ENCODE data around the gene ATP5F1D.
"Not testable (repeated sequence)": the region's sequence is repeated elsewhere in the genome, so short reads cannot be mapped to it uniquely, and the experiment has no call there.

The ATP5F1D gene

DNA sequence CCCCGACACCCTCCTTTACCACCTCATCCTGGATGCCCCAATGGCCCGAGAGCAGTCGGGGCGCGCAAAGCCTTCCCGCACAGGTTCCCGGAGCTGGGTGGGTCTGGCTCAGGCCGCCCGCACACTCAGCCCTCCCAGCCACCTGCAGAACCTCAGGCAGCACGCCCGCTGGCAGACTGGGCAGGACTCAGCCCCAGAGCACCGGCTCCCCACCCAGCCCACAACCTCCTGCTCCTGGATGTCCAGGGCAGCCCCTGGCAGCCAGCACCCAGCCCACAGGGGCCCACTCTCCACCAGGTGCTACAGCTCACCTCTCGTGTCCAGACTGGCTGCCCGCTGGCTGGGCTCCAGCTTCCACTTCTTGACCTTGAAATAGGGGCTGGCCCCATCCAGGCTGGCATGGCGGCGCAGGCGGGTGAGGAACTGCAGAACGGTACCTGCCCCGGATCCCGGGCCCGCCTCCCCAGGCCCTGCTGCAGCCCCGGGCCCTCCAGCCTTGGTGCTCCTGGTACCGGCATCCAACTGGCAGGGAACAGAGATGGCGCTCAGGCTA lies 8.4 kb upstream of the ATP5F1D start:
- no peak for DNase-seq

DNA sequence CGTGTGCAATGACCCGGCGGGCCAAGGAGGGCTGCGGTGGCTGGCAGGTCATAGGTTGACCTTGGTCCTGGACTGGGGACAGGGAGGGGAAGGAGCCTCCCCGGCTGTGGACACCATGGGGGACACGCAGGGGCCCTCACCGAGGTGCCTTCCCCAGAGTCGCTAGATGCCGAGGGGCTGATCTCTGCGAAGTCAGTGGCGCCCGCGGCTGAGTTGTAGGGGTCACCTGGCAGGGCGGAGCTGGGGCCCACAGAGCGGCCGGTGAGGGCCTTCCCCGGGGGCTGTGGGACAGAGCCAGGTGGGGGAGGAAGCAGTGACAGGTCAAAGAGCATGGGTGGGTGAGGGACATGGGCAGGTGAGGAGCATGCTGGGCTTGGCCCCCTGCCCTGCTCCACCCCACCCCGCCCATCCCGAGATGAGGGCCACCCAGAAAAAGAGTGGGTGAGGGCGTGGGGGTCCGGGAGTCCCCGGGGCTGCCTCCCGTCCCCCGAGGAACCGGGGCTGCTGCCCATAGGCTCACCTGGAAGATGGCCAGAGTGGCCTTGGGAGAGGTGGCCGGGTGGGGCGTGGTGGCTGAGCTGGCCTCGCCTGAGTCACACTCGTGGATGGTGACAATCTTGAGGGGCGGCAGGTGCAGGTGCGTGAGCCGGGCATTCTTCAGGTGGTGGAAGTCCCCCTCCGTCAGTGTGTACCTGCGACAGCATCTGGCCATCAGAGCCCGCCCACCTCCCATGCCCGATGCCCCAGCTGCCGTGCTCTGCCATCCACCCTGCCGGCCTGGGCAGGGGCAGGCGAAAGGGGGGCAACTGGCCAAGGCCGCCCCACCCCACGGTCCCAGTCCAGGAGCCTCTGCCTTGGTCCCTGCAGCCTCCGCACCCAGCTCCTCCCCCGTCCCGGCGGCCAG lies 7.2 kb upstream of the ATP5F1D start:
- no peak for DNase-seq

DNA sequence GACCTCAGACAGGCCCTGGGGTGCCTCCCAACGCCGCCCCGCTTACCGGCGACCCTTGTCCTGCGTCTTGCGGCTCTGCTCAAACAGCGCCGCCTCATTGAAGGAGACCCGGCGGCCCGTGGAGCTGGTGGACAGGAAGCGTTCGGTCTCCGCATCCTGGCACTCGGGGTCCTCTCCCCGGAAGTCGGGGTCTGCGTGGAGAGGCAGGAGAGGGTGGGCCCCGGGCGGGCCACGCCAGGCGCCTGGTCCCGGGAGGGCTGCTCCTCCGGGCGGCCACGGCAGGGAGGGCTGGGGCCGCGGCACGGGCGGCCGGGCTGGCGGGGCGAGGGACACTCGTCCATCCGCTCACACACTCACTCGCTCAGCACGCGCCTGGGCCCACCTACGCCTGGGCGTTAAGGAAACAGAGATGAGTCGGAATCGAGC lies 6.6 kb upstream of the ATP5F1D start:
- no peak for DNase-seq

DNA sequence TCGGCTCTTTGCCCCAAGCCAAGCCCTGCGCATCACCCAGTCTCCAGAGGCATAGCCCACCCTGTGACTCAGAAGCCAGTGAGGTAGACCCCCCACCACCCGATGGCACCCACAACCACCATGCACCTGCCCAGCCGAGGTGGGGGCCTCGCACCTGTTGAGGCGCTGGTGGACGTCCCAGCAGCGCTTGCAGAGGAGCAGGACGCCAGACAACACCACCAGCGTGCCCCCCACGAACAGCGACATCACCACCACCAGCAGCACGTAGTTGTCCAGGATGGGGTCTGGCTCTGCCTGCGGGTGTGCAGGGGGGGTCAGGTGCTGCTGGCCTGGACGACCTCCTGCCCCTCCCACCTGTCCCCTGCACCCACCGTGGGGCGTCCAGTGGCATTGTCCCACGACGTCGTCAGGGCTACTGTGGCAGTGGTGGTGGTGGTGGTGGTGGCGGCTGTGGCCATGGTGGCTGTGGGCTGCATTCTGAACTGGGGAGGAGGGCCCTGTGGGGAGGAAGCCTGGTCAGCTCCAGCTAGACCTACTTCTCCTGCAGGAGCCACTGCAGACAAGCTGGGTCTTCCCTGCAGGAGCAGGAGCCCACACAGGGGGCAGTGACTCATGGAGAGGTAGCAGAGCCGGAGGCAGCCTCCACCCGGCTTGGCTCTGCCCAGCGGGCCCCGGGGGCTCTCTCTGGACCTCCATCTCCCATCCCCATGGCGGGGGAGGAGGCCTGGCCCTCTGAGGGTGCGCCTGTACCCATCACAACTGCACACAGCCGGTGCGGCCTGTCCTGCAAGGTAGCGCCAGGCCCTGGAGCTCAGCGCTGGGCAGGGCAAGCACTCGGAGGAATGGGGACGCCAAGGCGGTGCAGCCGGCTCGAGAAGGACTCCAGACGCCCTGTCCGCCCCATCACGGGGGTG lies 5.7 kb upstream of the ATP5F1D start:
- DNase-seq, result no peak

DNA sequence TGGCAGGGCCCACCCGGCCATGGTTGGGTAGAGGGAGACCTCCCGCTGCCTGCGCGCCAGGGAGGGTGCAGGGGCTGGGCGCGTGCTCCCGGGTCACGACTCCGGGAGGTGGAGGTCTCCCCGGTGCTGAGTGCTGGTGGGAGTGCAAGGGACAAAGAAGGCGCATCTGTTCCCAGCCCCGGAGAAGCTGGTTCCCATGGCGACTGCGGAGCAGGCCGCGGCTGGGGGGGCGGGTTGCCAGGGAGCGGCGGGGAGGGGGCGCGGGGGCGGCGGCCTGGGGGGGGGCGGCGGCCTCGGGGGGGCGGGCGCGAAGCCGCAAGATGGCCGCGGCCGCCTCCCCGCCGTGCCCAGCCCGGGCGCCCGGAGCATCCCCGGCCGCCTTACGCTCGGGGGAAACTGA lies 5.0 kb upstream of the ATP5F1D start:
- DNase-seq, result no peak

DNA sequence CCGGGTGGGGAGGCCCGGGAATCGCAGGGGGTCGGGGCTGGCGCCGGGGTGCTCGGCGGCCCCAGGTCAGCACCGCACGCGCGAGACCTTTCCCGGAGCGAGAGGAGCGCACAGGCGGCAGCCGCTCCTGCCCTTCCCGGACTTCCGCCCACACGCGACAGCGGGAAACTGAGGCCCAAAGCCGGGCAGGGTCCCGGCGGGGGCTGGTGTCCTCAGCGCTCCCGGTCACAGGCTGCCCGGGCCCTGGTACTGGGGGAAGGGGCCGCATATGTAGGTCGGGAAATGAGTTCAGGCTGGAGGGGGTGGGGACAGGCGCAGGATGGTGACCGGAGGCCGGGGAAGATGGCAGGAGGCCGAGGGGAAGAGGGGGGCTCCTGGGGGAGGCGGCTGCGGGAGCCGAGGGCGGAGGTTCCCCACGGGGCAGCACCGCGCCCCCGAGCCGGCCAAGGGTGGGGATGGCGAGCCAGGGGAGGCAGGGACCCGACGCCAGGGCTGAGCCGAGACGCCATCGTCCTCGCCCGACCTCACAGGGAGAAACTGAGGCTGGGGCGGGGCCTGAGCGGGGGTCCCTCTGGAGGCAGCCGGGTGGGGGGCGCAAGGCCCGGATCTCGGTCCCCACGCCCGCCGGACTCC lies 4.4 kb upstream of the ATP5F1D start:
- no peak for DNase-seq

DNA sequence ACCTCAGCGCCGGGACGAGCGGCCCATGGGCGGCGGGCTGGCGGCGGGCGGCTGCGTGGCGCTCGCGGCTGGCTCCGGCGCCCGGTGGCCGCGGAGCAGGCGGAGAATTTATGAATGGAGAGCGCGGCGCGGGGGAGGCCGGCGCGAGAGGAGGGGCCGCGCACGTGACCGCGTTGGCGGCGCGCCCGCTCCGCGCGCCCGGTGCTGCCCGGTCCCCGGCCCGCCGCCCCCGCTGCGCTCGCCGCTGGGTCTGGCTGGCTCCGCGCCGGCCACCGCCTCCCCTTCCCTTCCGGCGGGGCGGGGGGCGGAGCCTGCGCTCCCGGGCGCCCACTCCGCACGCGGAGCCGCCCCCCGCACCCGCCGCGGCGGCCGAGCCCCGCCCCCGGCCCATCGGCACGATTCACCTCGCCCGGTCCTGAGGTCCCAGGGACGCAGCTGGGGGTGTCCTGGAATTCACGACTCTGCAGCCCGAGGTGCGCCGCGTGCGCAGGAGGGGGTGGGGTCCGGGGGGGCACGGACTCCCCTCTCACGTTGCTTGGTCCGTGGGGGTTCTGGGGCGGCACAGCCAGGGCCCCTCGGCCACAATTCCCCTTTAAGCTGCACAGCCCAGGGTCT lies 3.7 kb upstream of the ATP5F1D start, which contains the start of gene CBARP:
Gene CBARP, minus strand, starts transcription at position 252 of the 615 bp plus-strand sequence. CDS start 1,905 bp downstream, outside the sequence.
- no peak for DNase-seq

DNA sequence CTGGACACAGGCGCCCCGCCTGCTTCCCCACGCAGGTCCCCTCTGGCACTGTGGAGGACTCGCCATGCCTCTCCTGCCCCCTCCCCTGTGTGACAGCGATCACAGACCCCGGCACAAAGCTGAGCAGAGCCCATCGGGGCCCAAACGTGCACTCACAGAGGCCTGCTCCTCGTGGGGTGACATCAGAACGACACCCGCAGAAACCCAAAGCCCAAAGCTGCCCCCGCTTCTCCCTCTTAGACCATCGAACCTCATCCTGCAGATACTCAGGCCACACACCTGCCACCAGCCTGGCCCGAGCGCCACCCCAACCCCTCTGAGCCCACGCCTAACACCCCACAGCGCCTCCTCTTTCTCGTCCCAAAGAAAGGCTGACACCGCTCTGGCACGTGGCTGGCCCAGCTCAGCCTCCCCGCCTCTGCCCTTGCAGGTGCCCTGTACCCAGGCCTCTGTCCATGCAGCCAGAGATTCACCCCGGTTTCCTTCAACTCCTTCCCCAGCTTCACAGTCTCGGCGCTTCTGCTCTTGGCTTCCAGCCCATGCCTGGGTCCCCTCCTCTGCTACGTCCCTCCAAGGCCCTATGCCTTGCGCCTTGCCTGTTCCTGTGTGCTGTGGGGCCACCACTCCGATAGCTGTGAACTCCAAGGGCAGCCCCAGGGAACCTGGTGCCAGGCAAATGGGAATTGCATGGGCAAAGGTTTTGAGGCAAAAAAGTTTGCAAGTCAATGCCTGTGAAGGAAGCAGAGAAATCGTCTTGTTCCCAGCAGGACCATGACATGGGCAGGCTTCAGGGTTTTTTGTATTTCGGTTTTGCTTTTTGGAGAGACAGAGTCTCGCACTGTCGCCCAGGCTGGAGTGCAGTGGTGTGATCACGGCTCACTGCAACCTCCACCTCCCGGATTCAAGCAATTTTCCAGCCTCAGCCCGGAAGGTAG lies 2.9 kb upstream of the ATP5F1D start:
- DNase-seq, result no peak

DNA sequence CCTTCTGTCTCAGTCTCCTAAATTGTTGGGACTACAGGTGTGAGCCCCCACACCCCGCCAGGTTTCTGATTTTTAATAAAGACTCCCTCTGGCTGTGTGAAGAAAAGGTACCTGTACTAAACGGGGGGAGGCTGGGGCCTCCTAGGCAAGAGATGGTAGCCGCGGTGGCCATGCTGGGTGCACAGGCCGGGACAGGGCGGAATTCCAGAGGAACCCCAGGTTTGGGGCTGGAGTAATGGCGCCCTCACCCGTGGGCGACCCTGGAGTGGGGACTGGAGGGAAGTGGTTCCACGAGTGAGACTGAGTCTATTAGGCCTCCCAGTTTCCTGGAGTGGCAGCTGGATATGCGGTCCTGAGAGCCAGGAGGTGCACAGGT lies 2.1 kb upstream of the ATP5F1D start:
- DNase-seq, result no peak

DNA sequence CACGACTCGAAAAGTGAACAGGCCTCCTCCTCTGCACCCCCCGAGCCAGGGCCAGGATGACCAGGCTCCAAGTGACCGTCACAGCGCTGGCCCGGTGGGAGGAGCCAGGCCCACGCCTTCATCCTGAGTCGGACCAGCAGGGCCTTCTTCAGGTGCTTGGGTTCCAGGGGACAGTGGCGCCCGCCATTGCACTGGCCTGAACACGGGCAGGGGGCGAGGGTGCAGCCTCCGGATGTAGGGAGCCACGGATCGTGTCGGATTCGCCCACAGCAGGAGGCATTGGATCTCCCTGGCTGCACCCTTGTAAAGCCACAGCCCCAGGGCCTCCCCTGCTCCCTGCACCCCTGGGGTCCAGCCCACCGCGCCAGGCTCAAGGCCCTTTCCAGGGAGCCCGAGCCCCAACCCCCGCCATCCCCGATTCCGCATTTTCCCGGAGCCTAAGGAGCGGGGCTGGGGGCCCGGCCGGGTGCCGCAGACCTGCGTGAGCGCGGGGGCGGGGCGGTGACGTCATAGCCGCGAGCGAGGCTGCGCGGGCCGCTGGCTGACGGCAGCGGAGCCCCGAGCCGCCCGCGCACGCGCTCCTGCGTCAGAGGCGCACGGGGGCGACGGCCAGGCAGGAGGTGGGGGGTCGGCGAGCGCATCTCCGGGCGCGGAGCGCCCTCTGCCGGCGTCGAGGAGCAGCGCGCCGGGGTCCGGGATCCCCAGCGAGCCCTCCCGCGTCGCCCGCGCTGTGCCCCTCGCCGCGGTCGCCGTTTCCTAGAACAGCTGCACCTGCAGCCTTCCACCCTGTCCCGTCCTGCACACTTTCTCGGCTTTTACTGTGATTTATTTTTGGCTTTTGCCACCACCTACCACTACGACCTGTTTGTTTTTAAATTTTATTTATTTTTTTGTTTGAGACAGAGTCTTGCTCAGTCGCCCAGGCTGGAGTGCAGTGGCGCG lies 1.5 kb upstream of the ATP5F1D start:
- no peak for DNase-seq

DNA sequence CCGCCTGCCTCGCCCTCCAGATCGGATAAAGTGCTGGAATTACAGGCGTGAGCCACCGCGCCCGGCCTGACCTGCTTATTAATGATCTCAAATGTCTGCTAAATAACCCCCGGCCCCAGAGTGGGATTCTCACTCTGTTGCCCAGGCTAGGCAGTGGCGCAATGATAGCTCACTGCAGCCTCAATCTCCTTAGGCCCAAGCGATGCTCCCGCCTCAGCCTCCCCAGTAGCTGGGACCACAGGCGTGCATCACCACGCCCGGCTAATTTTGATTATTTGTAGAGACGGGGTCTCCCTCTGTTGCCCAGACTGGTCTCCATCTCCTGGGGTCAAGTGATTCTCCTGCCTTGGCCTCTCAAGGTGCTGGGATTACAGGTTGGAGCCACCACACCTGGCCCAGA lies 626 bp upstream of the ATP5F1D start:
- DNase-seq, result no peak

DNA sequence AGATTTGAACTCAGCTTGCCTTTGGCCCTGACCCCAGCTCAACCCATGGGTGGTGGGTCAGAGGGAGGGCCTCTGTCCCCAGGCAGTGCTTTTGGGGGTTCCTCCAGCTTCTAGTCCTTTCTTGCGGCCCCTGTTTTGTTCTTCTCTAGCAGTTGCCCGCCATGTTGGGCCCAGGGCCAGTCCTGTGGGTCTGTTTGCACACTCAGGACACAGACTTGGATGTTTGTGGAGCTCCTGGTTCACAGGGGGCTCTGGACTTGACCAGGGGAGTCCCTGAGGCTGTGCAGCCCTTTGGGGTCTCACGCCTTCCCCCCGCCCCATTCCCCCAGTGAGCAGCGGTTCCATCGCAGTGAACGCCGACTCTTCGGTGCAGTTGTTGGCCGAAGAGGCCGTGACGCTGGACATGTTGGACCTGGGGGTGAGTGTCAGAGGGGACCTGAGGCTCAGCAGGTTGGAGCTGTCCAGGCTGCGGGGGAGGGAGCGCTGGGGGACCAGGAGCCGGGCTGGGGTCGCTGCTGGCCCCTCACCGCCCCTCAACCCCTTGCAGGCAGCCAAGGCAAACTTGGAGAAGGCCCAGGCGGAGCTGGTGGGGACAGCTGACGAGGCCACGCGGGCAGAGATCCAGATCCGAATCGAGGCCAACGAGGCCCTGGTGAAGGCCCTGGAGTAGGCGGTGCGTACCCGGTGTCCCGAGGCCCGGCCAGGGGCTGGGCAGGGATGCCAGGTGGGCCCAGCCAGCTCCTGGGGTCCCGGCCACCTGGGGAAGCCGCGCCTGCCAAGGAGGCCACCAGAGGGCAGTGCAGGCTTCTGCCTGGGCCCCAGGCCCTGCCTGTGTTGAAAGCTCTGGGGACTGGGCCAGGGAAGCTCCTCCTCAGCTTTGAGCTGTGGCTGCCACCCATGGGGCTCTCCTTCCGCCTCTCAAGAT lies 2.5 kb downstream of the ATP5F1D start:
- no peak for DNase-seq

DNA sequence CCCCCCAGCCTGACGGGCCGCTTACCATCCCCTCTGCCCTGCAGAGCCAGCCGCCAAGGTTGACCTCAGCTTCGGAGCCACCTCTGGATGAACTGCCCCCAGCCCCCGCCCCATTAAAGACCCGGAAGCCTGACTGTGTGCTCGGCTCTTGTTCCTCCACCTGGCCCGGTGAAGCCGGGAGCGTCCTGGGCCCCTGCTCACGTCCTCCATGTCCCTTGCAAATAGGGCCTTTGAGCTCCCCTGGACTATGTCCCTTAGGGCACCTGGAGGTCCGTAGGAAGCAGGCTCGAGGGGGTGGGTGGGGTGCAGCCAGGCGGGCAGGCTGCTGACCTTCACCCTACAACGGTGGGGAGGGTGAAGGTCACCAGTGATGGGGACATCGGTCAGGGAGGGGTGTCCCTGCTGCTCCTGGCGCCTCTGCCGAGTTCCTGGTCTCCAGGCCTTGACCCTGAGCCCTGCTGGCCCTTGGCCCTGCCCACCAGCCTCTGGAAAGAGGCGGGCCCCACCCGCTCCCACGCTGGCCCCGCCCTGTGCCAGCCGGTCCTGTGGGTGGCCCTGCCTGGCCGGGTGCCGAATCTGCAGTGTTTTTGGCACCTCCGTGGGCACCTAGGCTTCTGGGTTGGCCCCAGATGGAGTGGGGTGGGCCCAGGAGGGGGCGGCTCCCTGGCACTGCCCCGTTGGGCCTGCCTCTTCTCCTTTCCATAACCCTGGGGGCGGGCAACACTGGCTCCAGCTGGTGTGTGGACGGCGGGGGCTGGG lies 3.3 kb downstream of the ATP5F1D start:
- DNase-seq, result no peak

DNA sequence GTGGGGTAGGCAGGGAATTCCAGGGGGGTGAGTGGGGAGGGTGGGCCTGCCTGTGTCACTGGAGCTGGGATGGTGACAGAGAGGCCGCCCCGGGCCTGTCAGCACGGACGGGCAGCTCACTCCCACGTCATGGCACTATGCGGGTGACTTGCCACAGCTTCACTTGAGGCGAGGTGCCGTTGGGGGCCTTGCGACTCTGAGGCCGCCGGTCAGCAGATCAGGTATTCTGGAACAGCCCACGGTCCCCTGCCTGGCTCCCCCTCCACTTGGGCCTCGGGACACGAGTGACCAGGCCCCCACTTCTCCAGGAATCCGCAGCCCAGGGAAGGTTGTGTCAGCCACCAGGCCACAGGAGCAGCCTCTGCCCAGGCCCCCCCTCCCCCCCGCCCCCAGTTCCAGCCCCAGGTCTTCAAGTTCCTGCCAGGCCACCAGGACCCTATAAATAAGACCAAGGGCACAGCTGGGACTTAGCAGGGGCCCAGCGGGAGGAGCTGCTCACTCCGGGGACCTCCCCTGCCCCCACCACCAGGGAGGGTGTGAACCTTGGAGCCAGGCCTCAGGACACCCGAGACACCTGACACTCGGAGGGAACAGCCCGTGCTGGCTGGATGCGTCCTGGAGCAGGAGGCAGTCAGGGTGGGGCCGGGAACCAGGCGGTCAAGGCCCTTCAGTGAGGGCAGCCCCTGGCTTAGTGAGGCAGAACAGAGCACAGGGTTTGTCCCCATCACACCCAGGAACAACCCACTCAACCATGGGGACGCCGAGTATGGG lies 4.1 kb downstream of the ATP5F1D start:
- no peak for DNase-seq

DNA sequence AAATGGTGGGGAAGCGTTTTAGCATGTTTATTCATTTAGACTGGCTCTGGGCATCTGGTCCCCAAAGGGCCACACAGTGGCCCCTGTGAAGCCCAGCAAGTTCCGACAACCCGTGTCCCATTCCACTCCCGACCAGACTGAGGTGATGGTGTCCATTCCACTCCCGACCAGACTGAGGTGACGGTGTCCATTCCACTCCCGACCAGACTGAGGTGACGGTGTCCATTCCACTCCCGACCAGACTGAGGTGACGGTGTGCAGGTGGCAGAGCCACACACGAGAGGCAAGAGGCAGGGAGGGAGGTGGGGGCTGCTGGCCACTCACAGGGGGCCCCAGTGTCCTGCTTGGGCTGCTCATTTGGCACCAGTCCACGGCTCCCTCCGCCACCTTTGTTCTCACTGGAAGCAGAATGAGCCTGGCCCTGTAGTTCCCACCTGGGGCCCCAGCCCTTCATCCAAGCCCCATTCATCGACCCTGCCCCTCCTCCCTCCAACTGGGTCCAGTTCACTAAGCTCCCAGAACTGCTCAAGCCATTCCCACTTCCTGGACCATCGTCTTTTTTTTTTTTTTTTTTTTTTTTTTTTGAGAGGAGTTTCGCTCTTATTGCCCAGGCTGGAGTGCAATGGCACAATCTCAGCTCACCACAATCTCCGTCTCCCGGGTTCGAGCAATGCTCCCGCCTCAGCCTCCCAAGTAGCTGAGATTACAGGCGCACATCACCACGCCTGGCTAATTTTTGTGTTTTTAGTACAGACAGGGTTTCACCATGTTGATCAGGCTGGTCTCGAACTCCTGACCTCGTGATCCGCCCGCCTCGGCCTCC lies 4.9 kb downstream of the ATP5F1D start:
- DNase-seq, result not testable (repeated sequence)

DNA sequence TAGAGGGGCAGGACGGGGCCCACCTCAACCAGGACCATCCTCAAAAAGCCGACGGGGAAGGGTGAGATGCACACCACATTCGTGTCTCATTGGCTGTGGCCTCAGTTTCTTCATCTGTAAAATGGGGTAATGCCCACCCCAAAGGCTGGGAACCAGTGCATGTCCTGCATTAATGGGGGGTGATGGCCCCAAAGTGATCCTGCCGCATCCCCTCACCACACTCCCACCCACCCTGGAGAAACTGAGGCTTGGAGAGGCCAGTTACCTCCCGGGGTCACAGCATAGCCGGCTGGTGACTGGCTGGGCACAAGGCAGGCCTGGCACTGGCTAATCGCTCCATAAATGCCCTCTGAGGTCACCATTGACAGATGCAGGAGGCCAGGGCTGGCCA lies 6.2 kb downstream of the ATP5F1D start:
- no peak for DNase-seq

Measured in NCI-H187 treated with DMSO at 0.1 percent for 48 hours (cell line).